Keratinocyte (primary cell): ENCODE results near the gene RECK. TPM values are rescaled to one million over a fixed set of nuclear protein-coding genes. Genes with fewer than 3 reads are reported as not detected.

Experiments used
- DNase-seq: peaks from one replicate; pipeline ENCODE4 v3.0.0-alpha.2; 2011; ENCODE audit warnings: low read depth, missing footprints, low spot score
- FAIRE-seq: peaks from 2 replicates; lab custom pipeline; 2011; peaks lifted over from hg19 to GRCh38; lab: Jason Lieb, UNC
- H2AFZ ChIP-seq: 2 replicates; pipeline ENCODE4 v1.6.0; 2012; ENCODE audit warnings: low read length, control low read depth, inconsistent platforms; ENCODE audit not compliant: control insufficient read depth
- H3K27ac ChIP-seq: 2 replicates; pipeline ENCODE4 v1.5.1; 2011; ENCODE audit warnings: low read length; ENCODE audit not compliant: control insufficient read depth, insufficient read depth
- H3K27me3 ChIP-seq: 3 replicates; pipeline ENCODE4 v1.6.0; 2011; ENCODE audit warnings: low read length; ENCODE audit not compliant: control insufficient read depth, insufficient read depth; ENCODE audit errors: extremely low read depth
- H3K36me3 ChIP-seq, 2 experiments: 2 replicates in 1 of 2; 3 replicates in 1 of 2; pipeline ENCODE4 v1.5.1; 2011; ENCODE audit warnings: low read length in 2 of 2, mild to moderate bottlenecking in 1 of 2; ENCODE audit not compliant: control insufficient read depth in 2 of 2, insufficient read depth in 2 of 2; ENCODE audit errors: extremely low read depth in 1 of 2
- H3K4me1 ChIP-seq: 3 replicates; pipeline ENCODE4 v1.5.1; 2011; ENCODE audit warnings: low read length; ENCODE audit not compliant: control insufficient read depth, insufficient read depth; ENCODE audit errors: extremely low read depth
- H3K4me2 ChIP-seq: 3 replicates; pipeline ENCODE4 v1.6.0; 2011; ENCODE audit warnings: low read depth, low read length; ENCODE audit not compliant: control insufficient read depth, insufficient read depth; ENCODE audit errors: extremely low read depth
- H3K4me3 ChIP-seq, 3 experiments: fragments of 200-600 bp in 1 of 3; sonication (generic) in 1 of 3; 2 replicates in 2 of 3; 3 replicates in 1 of 3; pipeline ENCODE4 v1.5.1; 2011 to 2016; ENCODE audit warnings: low read length in 3 of 3, mild to moderate bottlenecking in 3 of 3, control low read depth in 2 of 3, inconsistent platforms in 1 of 3, low read depth in 1 of 3, mixed read lengths in 1 of 3, mixed run types in 1 of 3, moderate library complexity in 1 of 3; ENCODE audit not compliant: control insufficient read depth in 2 of 3, insufficient read depth in 2 of 3; ENCODE audit errors: extremely low read depth in 1 of 3
- H3K79me2 ChIP-seq: 2 replicates; pipeline ENCODE4 v1.6.0; 2012; ENCODE audit warnings: low read length; ENCODE audit not compliant: control insufficient read depth, insufficient read depth
- H3K9ac ChIP-seq: 3 replicates; pipeline ENCODE4 v1.6.0; 2011; ENCODE audit warnings: low read length; ENCODE audit not compliant: control insufficient read depth, insufficient read depth; ENCODE audit errors: extremely low read depth
- H3K9me1 ChIP-seq: 3 replicates; pipeline ENCODE4 v1.6.0; 2011; ENCODE audit warnings: low read length; ENCODE audit not compliant: control insufficient read depth, insufficient read depth; ENCODE audit errors: extremely low read depth
- H3K9me3 ChIP-seq: 2 replicates; pipeline ENCODE4 v1.5.1; 2012; ENCODE audit warnings: low read depth, low read length; ENCODE audit not compliant: control insufficient read depth
- H4K20me1 ChIP-seq: 3 replicates; pipeline ENCODE4 v1.6.0; 2011; ENCODE audit warnings: low read length; ENCODE audit not compliant: control insufficient read depth, insufficient read depth; ENCODE audit errors: extremely low read depth
- CTCF ChIP-seq, 3 experiments: IDR thresholded peaks in 1 of 3; conservative IDR thresholded peaks in 1 of 3; optimal IDR thresholded peaks in 1 of 3; 2 replicates in 2 of 3; 3 replicates in 1 of 3; pipeline versions ENCODE3 to v1.5.1; 2011; ENCODE audit warnings: low read length in 3 of 3, mild to moderate bottlenecking in 3 of 3, moderate library complexity in 2 of 3, control low read depth in 1 of 3, inconsistent platforms in 1 of 3; ENCODE audit not compliant: insufficient read depth in 2 of 3; ENCODE audit errors: extremely low read depth in 1 of 3
- EZH2 ChIP-seq: IDR thresholded peaks from one replicate; pipeline ENCODE4 v1.6.1; 2012; ENCODE audit warnings: inconsistent platforms, mild to moderate bottlenecking, low read length, moderate library complexity
- dilution Hi-C: fragments of 300-500 bp; cut with MboI; formaldehyde crosslinking; loops from one replicate; pipeline ENCODE4 v1.7.0; 2020; ENCODE audit warnings: low sequenced_read_pairs; ENCODE audit not compliant: extremely low pct_ligation_motif_present
- polyA plus RNA-seq, 5 experiments: library from polyadenylated mRNA; depleted of rRNA in 3 of 5; stranded (reverse) in 3 of 5; stranded (forward) in 1 of 5; unstranded in 1 of 5; fragments of >200 nt; gene quantifications; 1 replicate in 1 of 5; 2 replicates in 3 of 5; 3 replicates in 1 of 5; pipeline versions ENCODE4 v1.2.1 to v1.2.3, GENCODE V29; 2011 to 2012; ENCODE audit warnings: missing spikeins in 2 of 5, low read depth in 1 of 5, low replicate concordance in 1 of 5

The RECK gene
- polyA plus RNA-seq, 1 donor (not counting 4 experiments of a cell fraction or from before 2014, with no cell fraction given) = 4.6 TPM

DNA sequence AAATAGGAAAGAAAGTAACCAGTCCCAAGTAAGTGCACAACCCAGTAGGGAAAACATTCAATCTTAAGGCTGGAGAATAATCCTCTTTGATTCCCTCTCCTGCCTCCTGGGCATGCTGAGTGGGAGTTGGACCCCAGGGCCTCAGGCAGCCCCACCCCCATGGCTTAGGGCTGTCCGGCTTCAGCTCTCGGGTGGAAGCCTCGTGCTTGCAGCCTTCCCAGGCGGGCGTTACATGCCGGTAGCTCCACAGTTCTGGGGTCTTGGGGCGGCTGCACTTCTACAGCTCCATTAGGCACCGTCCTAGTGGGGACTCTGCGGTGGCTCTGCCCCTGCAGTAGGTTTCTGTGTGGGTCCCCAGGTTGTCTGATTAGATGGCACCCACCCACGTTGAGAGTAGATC, 109.9 kb downstream of the RECK start:
- no peak for FAIRE-seq
- no peak overlapping the region for H3K4me2 ChIP-seq
- DNase-seq = no peak
- dilution Hi-C loops = loop anchor here (10.0 kb wide), 1 partner anchor 48 kb away; the partner anchor contains the start of gene CLTA
- no peak overlapping the region for H3K27ac ChIP-seq
- H3K36me3 ChIP-seq = no peaks in the 10 kb centered on the region
- H3K79me2 ChIP-seq = no peaks in the 10 kb centered on the region
- H3K4me1 ChIP-seq = peaks cover under 1% of the 10 kb centered on the region
- no peak overlapping the region for H3K4me3 ChIP-seq
- no peaks in the 10 kb centered on the region for H3K9me1 ChIP-seq
- no peaks in the 10 kb centered on the region for H4K20me1 ChIP-seq
- TF ChIP-seq EZH2 (no peak), CTCF (optimal IDR thresholded peaks at IDR 0.05 in 1 of 3, IDR thresholded peaks at IDR 0.05 in 1 of 3, conservative IDR thresholded peaks at IDR 0.05 in 1 of 3; ENCODE audit: extremely low read depth in 1 of 3, insufficient read depth in 2 of 3, low read length in 3 of 3) (no peak)
- no peaks in the 10 kb centered on the region for H3K9me3 ChIP-seq
- H2AFZ ChIP-seq = no peak overlapping the region
- H3K9ac ChIP-seq = no peak overlapping the region
- H3K27me3 ChIP-seq = peaks cover 4% of the 10 kb centered on the region

DNA sequence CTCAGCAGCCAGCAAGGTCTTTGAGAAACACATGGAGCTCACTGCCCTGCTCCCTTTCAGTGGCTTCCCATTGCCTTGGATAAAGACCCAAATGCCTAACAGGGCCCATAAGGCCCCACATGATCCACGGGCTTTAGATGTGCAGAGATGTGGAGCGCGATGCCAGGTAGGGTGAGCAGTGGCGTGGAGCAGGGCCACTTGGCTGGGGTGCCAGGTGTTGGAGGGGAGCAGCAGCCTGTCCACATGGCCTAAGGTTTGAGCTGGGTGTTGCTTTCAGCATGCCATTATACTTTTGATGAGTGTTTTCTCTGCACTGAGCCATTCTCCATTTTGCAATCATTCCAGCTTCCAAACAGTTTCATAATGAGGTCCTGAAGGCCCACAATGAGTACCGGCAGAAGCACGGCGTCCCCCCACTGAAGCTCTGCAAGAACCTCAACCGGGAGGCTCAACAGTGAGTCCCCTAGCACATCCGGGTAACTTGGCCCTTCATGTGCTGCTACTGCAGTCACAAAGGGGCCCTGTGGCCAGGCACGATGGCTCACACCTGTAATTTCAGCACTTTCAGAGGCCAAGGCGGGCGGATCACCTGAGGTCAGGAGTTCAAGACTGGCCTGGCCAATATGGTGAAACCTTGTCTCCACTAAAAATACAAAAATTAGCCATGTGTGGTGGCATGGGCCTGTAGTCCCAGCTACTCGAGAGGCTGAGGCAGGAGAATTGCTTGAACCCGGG, 110.9 kb downstream of the RECK start:
- no peaks in the 10 kb centered on the region for H3K9me3 ChIP-seq
- no peak for DNase-seq
- TF ChIP-seq EZH2 = no peak
- TF ChIP-seq CTCF (optimal IDR thresholded peaks at IDR 0.05 in 1 of 3, IDR thresholded peaks at IDR 0.05 in 1 of 3, conservative IDR thresholded peaks at IDR 0.05 in 1 of 3; ENCODE audit: extremely low read depth in 1 of 3, insufficient read depth in 2 of 3, low read length in 3 of 3) = no peak
- no peaks in the 10 kb centered on the region for H3K79me2 ChIP-seq
- H2AFZ ChIP-seq = no peak overlapping the region
- H4K20me1 ChIP-seq = no peaks in the 10 kb centered on the region
- no peak overlapping the region for H3K4me3 ChIP-seq
- H3K27ac ChIP-seq = no peak overlapping the region
- dilution Hi-C loops = loop anchor here (10.0 kb wide), 1 partner anchor 47 kb away; the partner anchor contains the start of gene CLTA
- H3K9me1 ChIP-seq = no peaks in the 10 kb centered on the region
- no peak for FAIRE-seq
- peaks cover 4% of the 10 kb centered on the region for H3K27me3 ChIP-seq
- no peak overlapping the region for H3K9ac ChIP-seq
- H3K4me2 ChIP-seq = no peak overlapping the region
- H3K36me3 ChIP-seq = no peaks in the 10 kb centered on the region
- peaks cover 4% of the 10 kb centered on the region for H3K4me1 ChIP-seq
